ENCODE data around the gene EDARADD. TPM values are rescaled to one million over a fixed set of nuclear protein-coding genes. Genes with fewer than 3 reads are reported as not detected.

The EDARADD gene
- total and polyA plus RNA-seq, 2 experiments from 2014 or later, result 0.86 to 1.7 TPM

GRCh38 chr1:236433819-236434315 is 39.8 kb downstream of the EDARADD start:
- Histone ChIP-seq H3K27ac (no peak overlapping the region), H3K27me3 (replicated peaks; ENCODE audit: insufficient read depth) (no peaks in the 10 kb centered on the region), H3K79me2 (ENCODE audit: insufficient read depth) (no peaks in the 10 kb centered on the region), H3K9ac (no peak overlapping the region), H2AFZ (no peak overlapping the region), H3K9me2 (ENCODE audit: insufficient read depth) (no peaks in the 10 kb centered on the region), H3K4me1 (ENCODE audit: insufficient read depth) (no peaks in the 10 kb centered on the region), H4K20me1 (ENCODE audit: insufficient read depth) (no peaks in the 10 kb centered on the region), H3K4me2 (ENCODE audit: unreplicated experiment) (no peak overlapping the region), H3K36me3 (ENCODE audit: low read depth) (no peaks in the 10 kb centered on the region), H3K9me3 (ENCODE audit: low read depth) (no peaks in the 10 kb centered on the region), H3K4me3 (no peak overlapping the region), H3F3A (ENCODE audit: insufficient read depth) (no peaks in the 10 kb centered on the region)
- no peak for TF ChIP-seq EZH2 (IDR thresholded peaks at IDR 0.05; ENCODE audit: insufficient read depth, poor library complexity, severe bottlenecking)
- TF ChIP-seq EZH2phosphoT487 (IDR thresholded peaks at IDR 0.05; ENCODE audit: insufficient read depth, low read depth), result no peak
- 66 to 68% methylated on average over 6 of the region's 6 CpGs for WGBS, 2 experiments (ENCODE audit: low coverage in 1 of 2, low lambda C conversion rate in 2 of 2, missing lambda C conversion rate in 2 of 2)
- no peak for DNase-seq
- in situ Hi-C loops (cut with MboI), result no loop called here

GRCh38 chr1:236438614-236439013 is 44.5 kb downstream of the EDARADD start:
- Histone ChIP-seq H3K4me2 (ENCODE audit: unreplicated experiment) (no peak overlapping the region), H3K27ac (no peak overlapping the region), H3F3A (ENCODE audit: insufficient read depth) (no peaks in the 10 kb centered on the region), H3K9ac (no peak overlapping the region), H3K27me3 (replicated peaks; ENCODE audit: insufficient read depth) (no peaks in the 10 kb centered on the region), H3K9me3 (ENCODE audit: low read depth) (no peaks in the 10 kb centered on the region), H3K79me2 (ENCODE audit: insufficient read depth) (no peaks in the 10 kb centered on the region), H3K36me3 (ENCODE audit: low read depth) (no peaks in the 10 kb centered on the region), H3K4me3 (no peak overlapping the region), H3K4me1 (ENCODE audit: insufficient read depth) (no peaks in the 10 kb centered on the region), H2AFZ (no peak overlapping the region), H4K20me1 (ENCODE audit: insufficient read depth) (no peaks in the 10 kb centered on the region), H3K9me2 (ENCODE audit: insufficient read depth) (no peaks in the 10 kb centered on the region)
- 51 to 53% methylated on average over 9 of the region's 9 CpGs for WGBS, 2 experiments (ENCODE audit: low coverage in 1 of 2, low lambda C conversion rate in 2 of 2, missing lambda C conversion rate in 2 of 2)
- TF ChIP-seq EZH2phosphoT487 (IDR thresholded peaks at IDR 0.05; ENCODE audit: insufficient read depth, low read depth), result no peak
- no peak for TF ChIP-seq EZH2 (IDR thresholded peaks at IDR 0.05; ENCODE audit: insufficient read depth, poor library complexity, severe bottlenecking)
- in situ Hi-C loops (cut with MboI), result no loop called here
- no peak for DNase-seq

DNA sequence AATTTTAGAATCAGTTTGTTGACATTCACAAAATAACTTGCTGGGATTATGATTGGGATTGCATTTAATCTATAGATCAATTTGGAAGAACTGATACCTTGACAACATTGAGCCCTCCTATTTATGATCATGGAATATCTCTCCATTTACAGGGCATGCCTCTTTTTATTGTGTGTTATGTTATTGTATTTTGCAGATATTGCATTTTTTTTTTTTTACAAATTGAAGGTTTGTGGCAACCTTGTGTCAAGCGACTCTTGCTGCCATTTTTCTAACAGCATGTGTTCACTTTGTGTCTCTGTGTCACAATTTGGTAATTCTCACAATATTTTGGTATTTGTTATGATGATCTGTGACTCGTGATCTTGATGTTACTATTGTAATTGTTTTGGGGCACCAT is 46.3 kb downstream of the EDARADD start:
- 28 to 30% methylated on average over 2 of the region's 2 CpGs for WGBS, 2 experiments (ENCODE audit: low coverage in 1 of 2, low lambda C conversion rate in 2 of 2, missing lambda C conversion rate in 2 of 2)
- Histone ChIP-seq H4K20me1 (ENCODE audit: insufficient read depth) (no peaks in the 10 kb centered on the region), H3F3A (ENCODE audit: insufficient read depth) (no peaks in the 10 kb centered on the region), H3K4me2 (ENCODE audit: unreplicated experiment) (no peak overlapping the region), H3K27ac (no peak overlapping the region), H3K9me2 (ENCODE audit: insufficient read depth) (no peaks in the 10 kb centered on the region), H3K4me3 (no peak overlapping the region), H3K9me3 (ENCODE audit: low read depth) (no peaks in the 10 kb centered on the region), H3K27me3 (replicated peaks; ENCODE audit: insufficient read depth) (no peaks in the 10 kb centered on the region), H3K9ac (no peak overlapping the region), H3K79me2 (ENCODE audit: insufficient read depth) (no peaks in the 10 kb centered on the region), H3K4me1 (ENCODE audit: insufficient read depth) (no peaks in the 10 kb centered on the region), H2AFZ (no peak overlapping the region), H3K36me3 (ENCODE audit: low read depth) (no peaks in the 10 kb centered on the region)
- no peak for TF ChIP-seq EZH2 (IDR thresholded peaks at IDR 0.05; ENCODE audit: insufficient read depth, poor library complexity, severe bottlenecking)
- TF ChIP-seq EZH2phosphoT487 (IDR thresholded peaks at IDR 0.05; ENCODE audit: insufficient read depth, low read depth), result no peak
- in situ Hi-C loops (cut with MboI), result no loop called here
- no peak for DNase-seq

DNA sequence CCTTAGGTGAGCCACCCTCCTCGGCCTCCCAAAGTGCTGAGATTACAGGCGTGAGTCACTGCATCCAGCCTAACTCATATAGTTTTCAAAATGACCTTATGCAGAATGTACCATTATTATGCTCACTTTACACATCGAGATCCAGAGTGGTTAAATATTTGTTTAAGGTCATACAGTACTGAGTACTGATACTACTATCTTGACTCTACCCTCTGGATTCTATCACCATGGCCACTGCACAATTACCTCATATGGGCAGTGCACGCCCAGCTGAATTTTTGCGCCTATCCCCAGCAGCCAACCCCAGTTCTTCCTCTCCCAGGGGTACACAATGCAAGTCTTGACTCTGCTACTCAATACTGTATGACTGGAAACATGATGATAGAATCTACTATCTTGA is 56.7 kb downstream of the EDARADD start:
- 48 to 69% methylated on average over 5 of the region's 5 CpGs for WGBS, 2 experiments (ENCODE audit: low coverage in 1 of 2, low lambda C conversion rate in 2 of 2, missing lambda C conversion rate in 2 of 2)
- TF ChIP-seq EZH2phosphoT487 (IDR thresholded peaks at IDR 0.05; ENCODE audit: insufficient read depth, low read depth), result no peak
- no peak for TF ChIP-seq EZH2 (IDR thresholded peaks at IDR 0.05; ENCODE audit: insufficient read depth, poor library complexity, severe bottlenecking)
- H3K9ac ChIP-seq, result no peak overlapping the region
- H3K9me2 ChIP-seq (ENCODE audit: insufficient read depth), result no peaks in the 10 kb centered on the region
- no peaks in the 10 kb centered on the region for H3K27me3 ChIP-seq (replicated peaks; ENCODE audit: insufficient read depth)
- H3K27ac ChIP-seq, result no peak overlapping the region
- H3K4me2 ChIP-seq (ENCODE audit: unreplicated experiment), result no peak overlapping the region
- in situ Hi-C loops (cut with MboI), result no loop called here
- DNase-seq, result no peak
- H4K20me1 ChIP-seq (ENCODE audit: insufficient read depth), result no peaks in the 10 kb centered on the region
- no peak overlapping the region for H2AFZ ChIP-seq
- no peaks in the 10 kb centered on the region for H3K4me1 ChIP-seq (ENCODE audit: insufficient read depth)
- H3K79me2 ChIP-seq (ENCODE audit: insufficient read depth), result no peaks in the 10 kb centered on the region
- H3F3A ChIP-seq (ENCODE audit: insufficient read depth), result no peaks in the 10 kb centered on the region
- H3K9me3 ChIP-seq (ENCODE audit: low read depth), result no peaks in the 10 kb centered on the region
- H3K36me3 ChIP-seq (ENCODE audit: low read depth), result no peaks in the 10 kb centered on the region
- H3K4me3 ChIP-seq, result no peak overlapping the region

Data from GM23248 (cell line).